HG03175 (cell line): ENCODE measurements around the gene TYRO3.

Experiments used
- ATAC-seq: cut with Tn5 transposase; IDR thresholded peaks from one replicate; pipeline ENCODE4 v1.9.1; 2021; ENCODE audit warnings: mild to moderate bottlenecking, moderate library complexity; ENCODE audit not compliant: unreplicated experiment

TYRO3 gene

DNA sequence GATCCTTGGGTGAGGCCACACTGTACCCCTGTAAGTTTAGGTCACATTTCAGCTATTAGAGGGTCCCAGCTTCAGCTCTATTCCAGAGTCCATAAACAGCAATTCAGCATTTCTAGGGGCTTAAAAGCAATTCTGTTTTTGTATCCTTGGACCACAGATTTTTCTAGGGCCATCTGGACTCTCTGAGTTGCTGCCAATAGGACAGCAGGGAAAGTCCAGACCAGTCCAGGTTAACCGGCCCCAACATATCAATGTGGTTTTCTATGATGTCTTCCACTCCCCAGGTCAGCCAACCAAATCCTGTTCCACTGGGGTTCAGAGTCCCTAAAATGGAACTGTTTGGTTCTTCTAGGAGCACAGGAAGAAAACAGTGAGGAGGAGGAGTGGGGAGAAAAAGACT, 40.0 kb downstream of the TYRO3 start:
- ATAC-seq = no peak

DNA sequence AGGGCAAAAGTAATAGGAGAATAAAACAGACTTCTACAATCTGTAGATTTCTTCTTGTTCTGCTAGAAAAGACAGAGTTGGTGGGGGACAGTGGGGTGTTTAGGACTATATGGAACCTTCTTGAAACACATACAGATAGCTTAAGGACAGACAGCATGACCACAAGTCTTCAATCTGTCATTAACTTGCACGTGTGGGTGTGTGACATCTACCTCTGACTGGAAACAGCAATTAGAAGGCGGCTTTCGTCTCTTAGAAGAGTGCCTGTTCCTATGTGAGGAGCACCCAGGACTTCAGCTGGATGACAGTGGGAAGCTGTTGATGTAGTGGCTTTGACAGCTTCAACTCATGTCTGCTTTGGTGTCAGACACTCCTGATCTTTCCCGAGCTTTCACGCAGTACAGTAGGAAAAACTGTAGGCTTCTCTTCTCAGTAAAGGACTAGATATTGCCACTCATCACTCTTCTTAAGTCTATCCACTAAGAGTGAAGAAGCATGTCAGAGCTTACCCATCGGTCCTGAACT, 44.5 kb downstream of the TYRO3 start:
- no peak for ATAC-seq

DNA sequence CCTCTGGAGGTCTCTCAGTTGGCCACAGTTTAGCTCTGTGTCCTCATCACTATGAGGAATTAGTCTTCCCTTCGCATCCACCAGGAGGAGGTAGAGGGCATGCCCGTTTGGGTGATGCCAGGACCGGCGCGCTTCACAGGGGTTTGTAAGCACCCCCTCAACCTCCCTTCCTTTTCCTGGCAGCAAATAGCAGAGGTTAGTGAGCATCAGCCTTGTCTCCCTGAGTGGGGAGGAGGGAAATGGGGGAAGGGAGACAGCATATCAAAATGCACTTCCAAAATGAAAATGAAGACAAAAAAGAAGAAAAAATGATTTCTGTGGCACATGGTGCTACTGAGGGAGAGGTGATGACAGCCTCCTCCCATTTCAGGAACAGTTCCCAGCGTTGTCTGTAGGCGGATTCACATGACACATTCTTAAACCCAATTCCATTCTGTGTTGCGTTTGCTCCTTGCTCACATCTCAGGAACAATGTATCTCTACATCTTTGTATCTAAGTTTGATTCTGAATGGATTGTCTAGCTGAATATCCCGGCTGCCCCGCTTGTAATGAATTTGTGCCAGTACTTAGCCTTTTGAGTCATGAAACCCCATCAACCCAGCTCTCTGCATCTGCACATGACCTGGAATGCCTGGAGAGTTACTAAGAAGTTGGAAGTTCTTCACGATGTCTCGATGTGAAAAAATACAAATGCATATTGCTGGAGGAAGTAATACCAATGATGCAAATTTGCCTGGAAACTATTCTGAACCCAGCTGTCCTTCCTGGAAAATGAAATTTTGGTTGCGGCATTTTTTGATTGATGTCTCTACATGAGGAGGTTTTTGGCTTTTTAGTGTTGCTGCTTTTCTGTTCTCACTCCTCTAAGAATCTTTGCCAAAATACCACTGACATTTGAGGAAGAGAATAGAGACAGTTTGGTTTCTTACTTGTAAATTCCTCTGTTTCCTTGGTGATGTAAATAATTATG, 45.2 kb downstream of the TYRO3 start:
- peak; percentile 60 for ATAC-seq

DNA sequence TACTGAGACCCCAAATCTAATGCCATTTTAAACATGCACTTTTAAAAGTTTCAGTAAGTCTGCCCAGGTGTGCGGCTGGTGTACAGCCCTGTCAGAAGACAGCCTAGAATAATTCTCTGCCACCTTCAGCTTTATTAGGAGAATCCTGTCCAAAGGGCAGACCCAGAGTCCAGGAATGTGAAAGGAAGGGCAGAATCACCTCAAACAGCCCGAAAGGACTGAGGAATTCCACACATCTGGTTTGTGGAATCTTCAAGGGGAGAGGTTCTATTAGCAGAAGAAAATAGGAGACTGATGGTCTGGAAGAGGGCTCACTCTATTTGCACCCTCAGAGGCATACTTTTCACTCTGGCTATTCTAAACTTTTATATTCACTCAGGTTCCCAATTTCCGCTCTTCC, 46.6 kb downstream of the TYRO3 start:
- ATAC-seq = no peak

DNA sequence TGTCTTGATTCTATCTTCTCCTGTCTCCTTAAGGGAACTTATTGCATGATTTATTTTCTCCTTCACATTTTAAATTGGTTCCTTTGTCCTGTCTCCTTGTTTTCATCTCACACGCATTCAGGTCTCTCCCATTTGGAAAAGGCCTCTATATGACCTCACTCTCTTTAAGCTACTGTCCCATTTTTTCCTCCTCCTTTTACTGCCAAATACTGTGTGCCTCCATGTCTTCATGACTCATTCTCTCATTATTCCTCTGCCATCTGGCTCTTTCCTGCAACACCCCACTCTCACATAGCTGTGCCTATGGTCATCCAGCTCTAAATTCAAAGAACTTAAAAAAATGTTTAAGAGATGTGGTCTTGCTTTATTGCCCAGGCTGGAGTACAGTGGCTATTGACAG, 48.0 kb downstream of the TYRO3 start:
- no peak for ATAC-seq

DNA sequence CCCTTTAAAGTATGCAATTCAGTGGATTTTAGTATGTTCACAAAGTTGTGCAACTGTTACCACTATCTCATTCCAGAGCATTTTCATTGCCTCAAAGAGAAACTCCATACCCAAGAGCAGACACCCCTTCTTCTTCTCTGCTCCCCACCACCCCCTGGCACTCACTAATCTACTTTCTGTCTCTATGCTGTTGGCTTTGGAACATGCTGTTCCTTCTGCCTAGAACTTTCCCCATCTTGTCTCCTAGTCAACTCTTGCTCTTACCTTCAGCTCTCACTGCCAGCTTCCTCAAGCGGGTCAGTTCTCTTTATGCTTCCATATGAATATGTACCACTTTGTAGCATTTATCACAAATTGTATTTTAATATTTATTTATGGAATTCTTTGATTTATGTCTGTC, 50.1 kb downstream of the TYRO3 start:
- no peak for ATAC-seq

DNA sequence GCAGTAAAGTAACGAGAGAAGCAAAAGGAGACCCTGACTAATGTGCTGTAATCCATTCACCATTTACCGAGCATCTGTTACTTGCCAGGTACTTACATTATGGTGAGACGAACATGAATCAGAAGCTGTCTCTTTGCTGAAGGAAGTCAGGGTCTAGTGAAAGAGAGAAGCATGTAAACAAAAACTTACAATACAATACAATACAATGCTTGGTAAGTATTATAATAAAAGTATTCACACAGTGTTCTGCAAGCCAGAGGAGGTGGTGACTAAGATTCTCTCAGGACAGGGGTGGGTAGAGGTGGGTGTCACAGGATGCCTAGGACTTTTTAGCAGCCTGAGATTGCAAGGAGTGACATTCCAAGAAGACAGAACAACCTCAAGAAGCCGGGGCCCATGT, 51.0 kb downstream of the TYRO3 start:
- ATAC-seq = no peak

DNA sequence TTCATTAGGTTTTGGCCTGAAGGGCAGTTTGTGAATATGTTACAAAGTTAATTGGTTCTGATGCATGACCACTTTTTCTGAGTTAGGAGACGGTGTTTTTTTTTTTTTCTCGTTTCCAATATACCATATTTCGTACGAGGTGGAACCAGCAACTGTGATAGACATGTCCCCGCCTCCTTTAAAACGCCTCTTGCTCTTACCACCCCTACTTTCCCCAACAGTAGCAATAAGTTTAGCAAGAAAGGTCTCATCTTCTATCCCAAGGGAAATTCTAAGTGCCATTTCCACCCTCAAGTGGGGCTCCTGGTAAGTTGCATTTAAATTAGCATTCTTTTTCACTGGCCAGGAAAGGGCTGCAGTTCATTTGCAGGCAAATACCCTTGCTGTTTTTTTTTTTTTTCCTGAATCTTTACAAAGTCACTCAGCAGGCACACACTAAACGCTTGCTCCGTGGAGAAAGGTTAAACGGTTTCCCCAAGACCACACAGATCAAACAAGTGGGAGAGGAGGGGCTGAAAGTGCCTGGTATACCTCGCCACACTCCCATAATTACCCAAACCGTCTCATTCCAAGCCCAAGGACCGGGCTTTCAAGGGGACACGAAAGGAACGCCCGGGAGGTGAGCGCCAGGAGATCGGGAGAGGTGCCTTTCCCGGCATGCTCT, 61.7 kb downstream of the TYRO3 start:
- ATAC-seq = no peak

DNA sequence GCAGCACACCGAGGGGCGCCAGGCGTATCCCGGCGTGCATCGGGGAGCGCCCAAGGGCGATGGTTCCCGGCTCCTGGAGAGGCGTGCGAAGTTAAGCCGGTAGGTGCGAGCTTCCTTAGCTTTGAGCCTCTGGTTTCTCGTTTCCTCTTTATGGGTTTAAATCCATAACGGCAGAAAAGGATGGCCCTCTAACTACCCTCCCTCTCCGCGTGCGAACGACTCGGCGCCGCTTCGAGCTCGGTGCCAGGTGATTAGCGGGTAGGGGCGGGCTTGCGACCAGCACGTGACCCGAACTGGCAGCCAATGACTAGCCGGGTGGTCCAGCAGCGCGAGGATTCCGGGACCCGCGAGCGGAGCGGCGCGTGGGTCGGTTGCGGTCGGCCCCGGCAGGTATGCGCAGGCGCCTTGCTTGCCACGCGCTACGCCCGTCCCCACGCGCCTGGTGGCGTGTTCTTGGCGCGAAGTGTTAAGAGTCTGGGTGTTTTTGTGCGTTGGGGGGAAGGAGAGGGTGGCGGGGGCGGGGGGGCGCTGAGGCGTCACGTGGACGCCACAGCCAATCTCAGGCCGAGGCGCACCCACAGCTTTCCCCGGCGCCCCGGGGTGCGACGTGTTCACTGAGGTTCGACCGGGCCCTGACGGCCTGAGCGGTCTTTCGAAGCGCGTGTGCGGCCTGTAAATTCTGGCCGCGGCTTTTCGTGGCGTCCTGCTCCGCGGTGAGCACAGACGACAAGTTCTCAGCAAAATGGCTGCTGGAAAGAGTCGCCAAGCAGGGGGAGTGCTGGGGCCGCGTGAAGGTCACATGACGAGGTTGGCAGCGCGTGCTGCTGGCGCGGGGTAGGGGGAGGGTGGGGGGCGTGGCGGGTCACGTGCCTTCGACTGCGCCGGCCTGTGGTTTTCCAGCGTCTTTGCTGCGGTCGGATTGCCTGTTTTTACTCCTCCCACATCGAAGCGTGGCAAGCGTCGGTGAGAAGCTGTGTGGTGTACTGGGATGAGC, 62.5 kb downstream of the TYRO3 start:
- ATAC-seq = no peak

DNA sequence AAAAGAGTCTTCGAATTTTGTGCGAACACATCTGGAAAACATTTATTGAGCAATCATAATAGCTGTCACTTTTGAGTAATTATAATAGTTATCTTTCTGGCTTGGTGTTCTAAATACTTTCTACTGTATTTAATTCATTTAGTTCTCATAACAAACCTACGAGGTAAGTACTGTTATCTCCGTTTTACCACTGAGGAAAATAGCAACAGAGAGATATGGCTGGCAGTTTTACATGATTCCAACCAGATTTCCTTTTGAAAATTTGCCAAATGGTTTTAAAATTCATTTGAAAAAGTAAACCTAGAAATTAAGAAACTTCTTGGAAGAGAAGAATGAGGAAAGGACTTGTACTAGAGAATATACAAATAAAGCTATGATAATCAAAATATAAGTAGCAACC, 63.9 kb downstream of the TYRO3 start:
- no peak for ATAC-seq

DNA sequence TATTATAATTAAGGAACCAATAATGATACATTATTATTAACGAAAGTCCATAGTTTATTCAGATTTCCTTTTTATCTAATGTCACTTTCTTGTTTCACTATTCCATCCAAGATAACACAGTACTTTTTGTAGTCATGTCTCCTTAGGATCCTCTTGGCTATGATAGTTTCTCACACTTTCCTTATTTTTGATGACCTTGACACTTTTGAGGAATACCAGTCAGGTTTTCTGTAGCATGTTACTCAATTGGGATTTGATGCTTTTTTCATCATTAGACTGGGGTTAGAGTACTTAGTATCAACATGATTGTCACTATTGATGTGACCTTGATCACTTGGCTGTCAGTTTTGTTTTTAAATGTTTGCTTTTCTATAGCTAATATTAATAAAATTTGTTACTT, 68.2 kb downstream of the TYRO3 start:
- no peak for ATAC-seq

DNA sequence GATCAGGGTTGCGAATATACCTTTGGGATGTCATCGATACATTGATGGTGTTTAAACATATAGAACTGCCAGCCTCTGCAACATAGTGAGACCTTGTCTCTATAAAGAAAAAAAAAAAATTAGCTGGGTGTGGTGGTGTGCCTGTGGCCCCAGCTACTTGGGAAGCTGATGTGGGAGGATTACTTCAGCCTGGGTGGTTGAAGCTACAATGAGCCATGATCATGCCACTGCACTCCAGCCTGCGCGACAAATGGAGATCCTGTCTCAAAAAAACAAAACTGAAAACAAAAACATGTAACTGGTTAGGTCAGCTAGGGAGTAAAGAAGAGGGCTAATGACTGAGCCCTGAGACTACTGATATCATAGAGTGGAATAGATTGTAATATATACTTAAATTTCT, 70.5 kb downstream of the TYRO3 start:
- no peak for ATAC-seq

DNA sequence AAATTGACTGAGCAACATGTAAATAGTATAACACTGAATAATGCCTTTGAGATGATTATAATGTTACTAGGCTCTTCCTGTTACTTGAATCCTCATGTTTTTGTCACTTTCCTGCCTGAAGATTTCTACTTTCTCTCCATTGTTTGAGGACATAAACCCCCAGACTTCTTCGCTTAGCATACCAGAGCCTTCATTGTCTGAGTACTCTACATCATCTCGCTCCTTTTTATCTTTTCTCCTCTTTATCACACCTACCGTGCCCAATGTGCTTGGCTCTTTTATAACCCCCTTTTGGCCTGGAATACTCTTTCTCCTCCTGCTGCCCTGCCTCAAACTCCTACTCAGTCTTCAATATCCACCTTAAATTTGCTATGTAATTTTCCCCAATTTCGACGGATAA, 70.9 kb downstream of the TYRO3 start:
- ATAC-seq = no peak

DNA sequence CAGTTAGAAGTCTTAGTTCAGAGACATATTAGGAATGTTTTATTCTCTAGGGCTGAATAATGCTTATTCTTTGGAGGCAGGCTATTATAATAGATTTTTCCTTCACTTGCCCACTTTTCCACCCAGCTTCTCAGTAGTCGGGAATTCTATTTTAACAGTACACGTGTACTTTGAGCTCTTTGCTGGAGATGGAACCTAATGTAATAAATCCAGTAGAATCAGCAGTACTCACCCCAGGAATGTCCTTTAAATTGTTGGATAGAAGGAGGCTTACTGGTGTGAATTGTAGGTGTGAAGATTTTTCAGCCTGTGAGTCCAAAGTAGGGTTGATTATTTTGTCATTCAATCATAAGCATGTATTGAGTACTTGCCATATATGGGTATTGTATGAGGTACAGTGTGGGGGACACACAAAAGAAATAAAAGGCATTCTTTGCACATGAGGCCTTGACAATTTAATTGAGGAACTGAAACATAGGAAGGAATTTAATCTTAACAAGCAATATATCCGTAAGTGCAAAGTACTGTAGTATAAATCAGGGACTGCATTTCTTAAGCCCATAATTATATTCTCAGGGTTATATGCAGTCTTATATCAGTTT, 71.7 kb downstream of the TYRO3 start:
- no peak for ATAC-seq

DNA sequence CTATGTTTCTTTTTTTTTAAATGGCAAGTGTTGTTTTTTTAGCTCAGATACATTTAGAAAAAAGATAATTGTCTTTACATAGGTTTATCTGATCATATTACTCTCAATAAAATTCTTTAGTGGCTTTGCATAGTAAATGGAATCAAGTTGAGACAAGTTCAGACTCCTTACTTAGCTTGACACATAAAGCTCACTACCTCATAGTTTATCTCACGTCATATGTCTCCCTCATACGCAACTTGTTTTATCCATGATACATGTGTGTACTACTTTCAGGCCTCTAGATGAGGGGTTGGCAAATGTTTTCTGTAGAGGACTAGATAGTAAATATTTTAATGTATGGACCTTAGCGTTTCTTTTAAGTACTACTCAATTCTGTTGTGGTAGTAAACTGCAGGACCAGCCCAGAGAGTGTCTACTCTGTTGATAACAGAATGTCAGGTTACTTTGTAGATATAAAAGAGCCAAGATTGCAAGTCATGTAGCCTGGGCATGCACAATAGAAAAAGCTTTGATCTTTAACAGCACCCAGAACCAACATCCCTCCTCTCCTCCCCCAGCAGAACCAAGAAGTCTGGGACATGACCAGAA, 73.0 kb downstream of the TYRO3 start:
- ATAC-seq = no peak
